OCI-LY1 (cell line): Measurements from ENCODE around the gene CFAP20DC.

Experiments
- H2AFZ ChIP-seq: fragments of 200-600 bp; sonication (generic), shearing (Covaris generic); 2 replicates; pipeline ENCODE4 v1.6.0; 2014; ENCODE audit warnings: antibody characterized with exemption, mild to moderate bottlenecking, low read length
- H3F3A ChIP-seq: fragments of 200-600 bp; sonication (generic), shearing (Covaris generic); 2 replicates; pipeline ENCODE4 v1.6.0; 2014; ENCODE audit warnings: mild to moderate bottlenecking, antibody characterized with exemption, low read length, moderate library complexity; ENCODE audit not compliant: insufficient read depth
- H3K27ac ChIP-seq: fragments of 200-600 bp; sonication (generic); 2 replicates; pipeline ENCODE4 v1.5.1; 2014; ENCODE audit warnings: low read length, mixed run types, mild to moderate bottlenecking, low read depth; ENCODE audit not compliant: poor library complexity, severe bottlenecking
- H3K27me3 ChIP-seq: fragments of 200-600 bp; sonication (generic); 2 replicates; pipeline ENCODE4 v1.6.0; 2014; ENCODE audit warnings: antibody characterized with exemption, mild to moderate bottlenecking, low read length, moderate library complexity; ENCODE audit not compliant: insufficient read depth
- H3K36me3 ChIP-seq: fragments of 200-600 bp; sonication (generic); 2 replicates; pipeline ENCODE4 v1.6.1; 2014; ENCODE audit warnings: mild to moderate bottlenecking, antibody characterized with exemption, low read length, moderate library complexity, mixed read lengths; ENCODE audit not compliant: insufficient read depth
- H3K4me1 ChIP-seq: fragments of 200-600 bp; sonication (generic); 2 replicates; pipeline ENCODE4 v1.5.1; 2014; ENCODE audit warnings: mild to moderate bottlenecking, low read length, moderate library complexity; ENCODE audit not compliant: insufficient read depth, severe bottlenecking
- H3K4me2 ChIP-seq: fragments of 200-600 bp; sonication (generic), shearing (Covaris generic); 2 replicates; pipeline ENCODE4 v1.6.1; 2014; ENCODE audit warnings: low read length
- H3K4me3 ChIP-seq: fragments of 200-600 bp; sonication (generic); 2 replicates; pipeline ENCODE4 v1.5.1; 2014; ENCODE audit warnings: low read length, low read depth, mild to moderate bottlenecking, mixed read lengths; ENCODE audit not compliant: poor library complexity, severe bottlenecking
- H3K79me2 ChIP-seq: fragments of 200-600 bp; shearing (Covaris generic); 2 replicates; pipeline ENCODE4 v1.6.1; 2016; ENCODE audit warnings: mixed run types, low read length, mixed read lengths; ENCODE audit not compliant: insufficient read depth
- H3K9ac ChIP-seq: fragments of 200-600 bp; sonication (generic), shearing (Covaris generic); 2 replicates; pipeline ENCODE4 v1.6.1; 2014; ENCODE audit warnings: mild to moderate bottlenecking, low read length, mixed read lengths
- H3K9me2 ChIP-seq: fragments of 200-600 bp; sonication (generic), shearing (Covaris generic); 2 replicates; pipeline ENCODE4 v1.6.1; 2014; ENCODE audit warnings: low read depth, mild to moderate bottlenecking, low read length, mixed read lengths
- H3K9me3 ChIP-seq: fragments of 200-600 bp; shearing (Covaris generic); 2 replicates; pipeline ENCODE4 v1.6.1; 2014; ENCODE audit warnings: low read length, mixed read lengths
- H4K20me1 ChIP-seq: fragments of 200-600 bp; sonication (generic), shearing (Covaris generic); 2 replicates; pipeline ENCODE4 v1.6.0; 2016; ENCODE audit warnings: mild to moderate bottlenecking, low read length; ENCODE audit not compliant: insufficient read depth
- EZH2 ChIP-seq: fragments of 200-600 bp; sonication (generic), shearing (Covaris generic); IDR thresholded peaks from 2 replicates; pipeline ENCODE4 v1.8.0; 2017; ENCODE audit warnings: borderline replicate concordance, mixed run types, mild to moderate bottlenecking, antibody characterized with exemption, low read length, moderate library complexity, mixed read lengths
- TF ChIP-seq, protein P1 (sequence below): fragments of 200-600 bp; sonication (generic), shearing (Covaris generic); IDR thresholded peaks from 2 replicates; pipeline ENCODE4 v1.5.1; 2017; ENCODE audit warnings: mild to moderate bottlenecking, antibody characterized with exemption, low read length, moderate library complexity, mixed read lengths

CFAP20DC gene

DNA sequence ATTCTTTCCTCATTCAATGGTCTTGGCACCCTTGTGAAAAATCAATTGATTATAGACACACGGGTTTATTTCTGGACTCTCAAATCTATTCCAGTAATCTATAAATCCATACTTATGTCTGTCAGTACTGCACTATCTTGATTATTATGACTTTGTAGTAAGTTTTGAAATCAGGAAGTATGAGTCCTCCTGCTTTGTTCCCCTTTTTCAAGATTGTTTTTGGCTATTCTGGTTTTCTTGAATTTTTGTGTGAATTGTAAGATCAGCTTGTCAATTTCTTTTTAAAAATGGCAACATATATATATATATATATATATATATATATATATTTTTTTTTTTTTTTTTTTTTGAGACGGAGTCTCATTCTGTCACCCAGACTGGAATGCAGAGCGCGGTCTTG lies 32.3 kb upstream of the CFAP20DC start:
- no peaks in the 10 kb centered on the region for H4K20me1 ChIP-seq
- H2AFZ ChIP-seq = no peak overlapping the region
- no peak for TF ChIP-seq EZH2
- TF ChIP-seq, protein P1, sequence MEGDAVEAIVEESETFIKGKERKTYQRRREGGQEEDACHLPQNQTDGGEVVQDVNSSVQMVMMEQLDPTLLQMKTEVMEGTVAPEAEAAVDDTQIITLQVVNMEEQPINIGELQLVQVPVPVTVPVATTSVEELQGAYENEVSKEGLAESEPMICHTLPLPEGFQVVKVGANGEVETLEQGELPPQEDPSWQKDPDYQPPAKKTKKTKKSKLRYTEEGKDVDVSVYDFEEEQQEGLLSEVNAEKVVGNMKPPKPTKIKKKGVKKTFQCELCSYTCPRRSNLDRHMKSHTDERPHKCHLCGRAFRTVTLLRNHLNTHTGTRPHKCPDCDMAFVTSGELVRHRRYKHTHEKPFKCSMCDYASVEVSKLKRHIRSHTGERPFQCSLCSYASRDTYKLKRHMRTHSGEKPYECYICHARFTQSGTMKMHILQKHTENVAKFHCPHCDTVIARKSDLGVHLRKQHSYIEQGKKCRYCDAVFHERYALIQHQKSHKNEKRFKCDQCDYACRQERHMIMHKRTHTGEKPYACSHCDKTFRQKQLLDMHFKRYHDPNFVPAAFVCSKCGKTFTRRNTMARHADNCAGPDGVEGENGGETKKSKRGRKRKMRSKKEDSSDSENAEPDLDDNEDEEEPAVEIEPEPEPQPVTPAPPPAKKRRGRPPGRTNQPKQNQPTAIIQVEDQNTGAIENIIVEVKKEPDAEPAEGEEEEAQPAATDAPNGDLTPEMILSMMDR = no peak
- H3F3A ChIP-seq = no peaks in the 10 kb centered on the region
- H3K4me1 ChIP-seq = no peaks in the 10 kb centered on the region
- H3K9me3 ChIP-seq = no peaks in the 10 kb centered on the region
- no peaks in the 10 kb centered on the region for H3K36me3 ChIP-seq
- H3K79me2 ChIP-seq = no peaks in the 10 kb centered on the region
- no peak overlapping the region for H3K9ac ChIP-seq
- no peaks in the 10 kb centered on the region for H3K27me3 ChIP-seq
- no peak overlapping the region for H3K4me3 ChIP-seq
- no peaks in the 10 kb centered on the region for H3K9me2 ChIP-seq
- no peak overlapping the region for H3K4me2 ChIP-seq
- H3K27ac ChIP-seq = no peak overlapping the region

- TF ChIP-seq, protein P1 = no peak
- TF ChIP-seq EZH2 = no peak
- H3K9ac ChIP-seq = no peak overlapping the region
Measured at GRCh38 chr3:59081071-59081470, 31.2 kb upstream of the CFAP20DC start.

GRCh38 chr3:59079962-59080361 lies 30.1 kb upstream of the CFAP20DC start:
- Histone ChIP-seq H3K9me3 (no peaks in the 10 kb centered on the region), H3K4me2 (no peak overlapping the region), H3K27me3 (no peaks in the 10 kb centered on the region; the same call in 1 of the 2 replicates), H3K9me2 (no peaks in the 10 kb centered on the region), H3K4me3 (no peak overlapping the region), H3K36me3 (no peaks in the 10 kb centered on the region), H3K4me1 (no peaks in the 10 kb centered on the region), H3K9ac (no peak overlapping the region), H3F3A (no peaks in the 10 kb centered on the region), H3K79me2 (no peaks in the 10 kb centered on the region), H3K27ac (no peak overlapping the region), H4K20me1 (no peaks in the 10 kb centered on the region), H2AFZ (no peak overlapping the region)
- TF ChIP-seq EZH2 = no peak
- TF ChIP-seq, protein P1 = no peak

More at GRCh38 chr3:59081071-59081470, 31.2 kb upstream of the CFAP20DC start:
- H3K4me1 ChIP-seq = no peaks in the 10 kb centered on the region
- H4K20me1 ChIP-seq = no peaks in the 10 kb centered on the region
- H3K36me3 ChIP-seq = no peaks in the 10 kb centered on the region
- no peak overlapping the region for H3K27ac ChIP-seq
- H3K27me3 ChIP-seq = no peaks in the 10 kb centered on the region; the same call in 1 of the 2 replicates
- H3K9me2 ChIP-seq = no peaks in the 10 kb centered on the region
- H2AFZ ChIP-seq = no peak overlapping the region
- H3K79me2 ChIP-seq = no peaks in the 10 kb centered on the region
- H3K4me2 ChIP-seq = no peak overlapping the region
- H3K4me3 ChIP-seq = no peak overlapping the region
- H3K9me3 ChIP-seq = no peaks in the 10 kb centered on the region
- H3F3A ChIP-seq = no peaks in the 10 kb centered on the region
